Erythroblast (primary cell): ENCODE results near the gene GDPD5.

Experiments used
- GATA1 ChIP-seq: IDR thresholded peaks from 2 replicates; pipeline ENCODE4 v1.6.1; 2011; ENCODE audit warnings: low read depth, mild to moderate bottlenecking, control low read depth, low read length, moderate library complexity
- POLR2A ChIP-seq: IDR thresholded peaks from 2 replicates; pipeline ENCODE4 v1.6.1; 2011; ENCODE audit warnings: mild to moderate bottlenecking, low read length

DNA sequence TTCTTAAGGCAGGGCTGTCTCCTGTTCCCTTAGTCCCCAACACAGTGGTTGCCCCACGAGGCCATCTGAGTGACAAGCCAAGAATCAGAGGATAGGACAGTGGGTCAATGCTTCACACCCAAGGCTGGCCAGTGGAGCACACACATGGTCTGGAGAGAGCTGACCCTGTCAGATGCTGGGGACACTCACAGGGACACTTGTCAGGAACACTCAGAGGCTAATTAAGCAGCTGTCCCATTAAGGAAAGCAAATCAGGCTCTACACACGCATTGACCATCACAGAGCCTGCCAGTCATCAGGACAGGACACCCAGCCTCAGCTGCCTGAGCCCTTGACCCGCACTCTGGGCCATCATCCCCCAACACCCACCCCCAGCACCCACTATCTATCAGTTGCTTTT lies 18.2 kb downstream of the GDPD5 start:
- TF ChIP-seq POLR2A: no peak
- no peak for TF ChIP-seq GATA1
